ENCODE measurements around the gene GMDS. TPM values are rescaled to one million over a fixed set of nuclear protein-coding genes. Genes with fewer than 3 reads are reported as not detected.

GMDS gene
- polyA plus RNA-seq, 1 of the 3 experiments (the other 2 are of a cell fraction): 12.3 TPM

GRCh38 chr6:1856381-1856780, 389.0 kb downstream of the GMDS start (continued):
- no peak for TF ChIP-seq USF1 (IDR thresholded peaks at IDR 0.05; ENCODE audit: borderline replicate concordance, low read depth)
- peak in 1 of 2 experiments; percentile 59; a peak in 2 of 4 replicates for TF ChIP-seq EP300 (IDR thresholded peaks at IDR 0.05; ENCODE audit: borderline replicate concordance in 1 of 2, low read depth in 1 of 2, low read length in 1 of 2)
- TF ChIP-seq EZH2phosphoT487 (IDR thresholded peaks at IDR 0.05; ENCODE audit: borderline replicate concordance, low read depth): no peak
- no peak for TF ChIP-seq ZBTB33 (IDR thresholded peaks at IDR 0.05; ENCODE audit: borderline replicate concordance, low read depth)

GRCh38 chr6:1855890-1856289, 389.5 kb downstream of the GMDS start:
- H4K20me1 ChIP-seq (ENCODE audit: insufficient read depth): no peaks in the 10 kb centered on the region
- CTCF ChIA-PET: interaction anchor here (0.6 to 2.9 kb wide), 6 partner anchors 12 to 295 kb away, joined by 3 to 15 read pairs (median 3); no protein-coding TSS in a partner anchor
- H3K27me3 ChIP-seq (ENCODE audit: insufficient read depth): no peaks in the 10 kb centered on the region
- no peaks in the 10 kb centered on the region for H3F3A ChIP-seq (replicated peaks; ENCODE audit: insufficient read depth)
- no peak overlapping the region for H3K9ac ChIP-seq
- WGBS (ENCODE audit: low lambda C conversion rate): 67% methylated on average over 4 of the region's 4 CpGs
- H3K4me1 ChIP-seq (ENCODE audit: control insufficient read depth in 1 of 2, insufficient read depth in 2 of 2, low read depth in 1 of 2, low read length in 1 of 2): peaks cover 10 to 37% of the 10 kb centered on the region in 2 experiments; a peak in 3 of 4 replicates
- no peak overlapping the region; the same call in 1 of the 2 replicates for H3K4me2 ChIP-seq
- peak; percentile 22; the same call in 1 of the 2 replicates for TF ChIP-seq RAD21 (IDR thresholded peaks at IDR 0.05; ENCODE audit: low read length)
- no peak for TF ChIP-seq POLR2AphosphoS5 (IDR thresholded peaks at IDR 0.05; ENCODE audit: low read depth, low read length)
- no peaks in the 10 kb centered on the region for H3K79me2 ChIP-seq (ENCODE audit: insufficient read depth)
- no peak overlapping the region for H2AFZ ChIP-seq (ENCODE audit: low read depth)
- H3K4me3 ChIP-seq (ENCODE audit: low read depth in 2 of 2, low read length in 1 of 2): no peak overlapping the region
- H3K9me2 ChIP-seq: no peaks in the 10 kb centered on the region
- no peaks in the 10 kb centered on the region for H3K9me3 ChIP-seq
- POLR2A ChIA-PET: no interaction called here
- no peak for DNase-seq
- peak overlapping the region in 1 of 2 experiments; percentile 68; a peak in 1 of 4 replicates for H3K27ac ChIP-seq (ENCODE audit: low read depth in 2 of 2, low read length in 1 of 2)
- no peaks in the 10 kb centered on the region for H3K36me3 ChIP-seq (replicated peaks in 1 of 2; ENCODE audit: control insufficient read depth in 1 of 2, insufficient read depth in 2 of 2, low read length in 1 of 2)

GRCh38 chr6:1854296-1854695, 391.1 kb downstream of the GMDS start:
- Histone ChIP-seq H3K4me2 (no peak overlapping the region), H3K27me3 (ENCODE audit: insufficient read depth) (no peaks in the 10 kb centered on the region), H3K9ac (no peak overlapping the region), H3K27ac (ENCODE audit: low read depth in 2 of 2, low read length in 1 of 2) (peak overlapping the region in 1 of 2 experiments; percentile 73; a peak in 2 of 4 replicates), H3F3A (replicated peaks; ENCODE audit: insufficient read depth) (no peaks in the 10 kb centered on the region), H3K4me1 (ENCODE audit: control insufficient read depth in 1 of 2, insufficient read depth in 2 of 2, low read depth in 1 of 2, low read length in 1 of 2) (peaks cover 10 to 48% of the 10 kb centered on the region in 2 experiments; a peak in 3 of 4 replicates), H3K36me3 (replicated peaks in 1 of 2; ENCODE audit: control insufficient read depth in 1 of 2, insufficient read depth in 2 of 2, low read length in 1 of 2) (no peaks in the 10 kb centered on the region), H3K4me3 (ENCODE audit: low read depth in 2 of 2, low read length in 1 of 2) (no peak overlapping the region), H2AFZ (ENCODE audit: low read depth) (no peak overlapping the region), H4K20me1 (ENCODE audit: insufficient read depth) (no peaks in the 10 kb centered on the region), H3K9me3 (no peaks in the 10 kb centered on the region), H3K79me2 (ENCODE audit: insufficient read depth) (no peaks in the 10 kb centered on the region), H3K9me2 (no peaks in the 10 kb centered on the region)
- WGBS (ENCODE audit: low lambda C conversion rate): 79% methylated on average over 2 of the region's 2 CpGs
- ChIA-PET POLR2A (no interaction called here), CTCF (interaction anchor here (1.0 to 2.9 kb wide), 4 partner anchors 10 to 250 kb away, joined by 3 to 15 read pairs (median 4); no protein-coding TSS in a partner anchor)
- peak; percentile 48 for DNase-seq
- TF ChIP-seq CHD2 (IDR thresholded peaks at IDR 0.05; ENCODE audit: low read length, partially characterized antibody): peak; percentile 70
- peak; percentile 86 for TF ChIP-seq FOXJ3 (CRISPR knock-in tag; IDR thresholded peaks at IDR 0.05)
- no peak for TF ChIP-seq MEF2A (IDR thresholded peaks at IDR 0.05; ENCODE audit: borderline replicate concordance, low read depth)
- no peak for TF ChIP-seq PBX3 (IDR thresholded peaks at IDR 0.05)
- no peak for TF ChIP-seq REST (IDR thresholded peaks at IDR 0.05; ENCODE audit: low read depth, low read length)
- peak in 1 of 2 experiments; percentile 87; a peak in 2 of 4 replicates for TF ChIP-seq EP300 (IDR thresholded peaks at IDR 0.05; ENCODE audit: borderline replicate concordance in 1 of 2, low read depth in 1 of 2, low read length in 1 of 2)
- peak; percentile 74; the same call in 1 of the 2 replicates for TF ChIP-seq RCOR1 (IDR thresholded peaks at IDR 0.05; ENCODE audit: low read length)
- TF ChIP-seq MXI1 (IDR thresholded peaks at IDR 0.05; ENCODE audit: low read depth, low read length): peak; percentile 48; the same call in 1 of the 2 replicates
- TF ChIP-seq FOXM1 (IDR thresholded peaks at IDR 0.05; ENCODE audit: low read depth): no peak
- peak; percentile 33 for TF ChIP-seq RAD21 (IDR thresholded peaks at IDR 0.05; ENCODE audit: low read length)
- TF ChIP-seq SIN3A (IDR thresholded peaks at IDR 0.05; ENCODE audit: borderline replicate concordance, low read depth, low read length): no peak
- TF ChIP-seq TAF1 (IDR thresholded peaks at IDR 0.05; ENCODE audit: borderline replicate concordance, low read depth, low read length): no peak
- TF ChIP-seq YY1 (IDR thresholded peaks at IDR 0.05; ENCODE audit: low read depth): no peak
- TF ChIP-seq NFIC (IDR thresholded peaks at IDR 0.05; ENCODE audit: borderline replicate concordance): no peak

Measured in SK-N-SH (cell line).